Panc1 (cell line): ENCODE measurements around the gene KCNH3.

Experiments used
- SIN3A ChIP-seq: IDR thresholded peaks from 2 replicates; pipeline ENCODE4 v1.6.1; 2012; ENCODE audit warnings: low read depth, mild to moderate bottlenecking, low read length, moderate library complexity, borderline replicate concordance; ENCODE audit not compliant: insufficient read depth
- TF ChIP-seq, protein P1 (sequence below), 2 experiments: IDR thresholded peaks; 2 replicates each; pipeline ENCODE4 v1.6.1; 2011 to 2012; ENCODE audit warnings: low read depth in 2 of 2, control low read depth in 1 of 2, low read length in 1 of 2, mild to moderate bottlenecking in 1 of 2, moderate library complexity in 1 of 2; ENCODE audit not compliant: insufficient read depth in 1 of 2

DNA sequence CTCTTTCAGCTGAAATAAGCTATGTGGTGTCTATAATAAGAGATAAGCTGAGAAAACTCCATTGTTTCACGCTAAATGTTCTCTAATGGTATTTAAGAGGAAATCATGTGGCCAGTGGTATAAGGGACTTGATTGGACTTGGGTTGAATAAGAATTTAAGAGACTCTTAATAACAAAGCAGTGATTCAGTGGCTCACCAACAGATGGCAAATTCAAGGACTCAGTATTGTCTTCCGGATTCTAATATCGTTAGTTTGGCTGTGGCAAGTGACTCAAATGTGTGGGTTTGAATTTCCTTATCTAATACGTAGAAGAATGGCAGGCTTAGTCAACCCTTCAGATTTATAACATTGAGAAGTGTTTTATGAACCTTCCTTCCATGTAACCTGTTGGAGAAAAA lies 49.1 kb upstream of the KCNH3 start:
- TF ChIP-seq, protein P1, sequence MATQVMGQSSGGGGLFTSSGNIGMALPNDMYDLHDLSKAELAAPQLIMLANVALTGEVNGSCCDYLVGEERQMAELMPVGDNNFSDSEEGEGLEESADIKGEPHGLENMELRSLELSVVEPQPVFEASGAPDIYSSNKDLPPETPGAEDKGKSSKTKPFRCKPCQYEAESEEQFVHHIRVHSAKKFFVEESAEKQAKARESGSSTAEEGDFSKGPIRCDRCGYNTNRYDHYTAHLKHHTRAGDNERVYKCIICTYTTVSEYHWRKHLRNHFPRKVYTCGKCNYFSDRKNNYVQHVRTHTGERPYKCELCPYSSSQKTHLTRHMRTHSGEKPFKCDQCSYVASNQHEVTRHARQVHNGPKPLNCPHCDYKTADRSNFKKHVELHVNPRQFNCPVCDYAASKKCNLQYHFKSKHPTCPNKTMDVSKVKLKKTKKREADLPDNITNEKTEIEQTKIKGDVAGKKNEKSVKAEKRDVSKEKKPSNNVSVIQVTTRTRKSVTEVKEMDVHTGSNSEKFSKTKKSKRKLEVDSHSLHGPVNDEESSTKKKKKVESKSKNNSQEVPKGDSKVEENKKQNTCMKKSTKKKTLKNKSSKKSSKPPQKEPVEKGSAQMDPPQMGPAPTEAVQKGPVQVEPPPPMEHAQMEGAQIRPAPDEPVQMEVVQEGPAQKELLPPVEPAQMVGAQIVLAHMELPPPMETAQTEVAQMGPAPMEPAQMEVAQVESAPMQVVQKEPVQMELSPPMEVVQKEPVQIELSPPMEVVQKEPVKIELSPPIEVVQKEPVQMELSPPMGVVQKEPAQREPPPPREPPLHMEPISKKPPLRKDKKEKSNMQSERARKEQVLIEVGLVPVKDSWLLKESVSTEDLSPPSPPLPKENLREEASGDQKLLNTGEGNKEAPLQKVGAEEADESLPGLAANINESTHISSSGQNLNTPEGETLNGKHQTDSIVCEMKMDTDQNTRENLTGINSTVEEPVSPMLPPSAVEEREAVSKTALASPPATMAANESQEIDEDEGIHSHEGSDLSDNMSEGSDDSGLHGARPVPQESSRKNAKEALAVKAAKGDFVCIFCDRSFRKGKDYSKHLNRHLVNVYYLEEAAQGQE (IDR thresholded peaks at IDR 0.05; ENCODE audit: insufficient read depth in 1 of 2, low read depth in 2 of 2, low read length in 1 of 2), result no peak
- no peak for TF ChIP-seq SIN3A
